HEK293 (cell line): ENCODE data around the gene DHX57.

ENCODE experiments used
- ELK4 ChIP-seq: IDR thresholded peaks from 2 replicates; pipeline ENCODE4 v1.6.1; 2011; ENCODE audit warnings: mild to moderate bottlenecking, low read depth, low read length, borderline replicate concordance
- ZFP3 ChIP-seq: fragments of 450-650 bp; formaldehyde crosslinking; IDR thresholded peaks from 2 replicates; pipeline ENCODE4 v1.5.1; 2016; ENCODE audit warnings: low read depth, missing biosample characterization, missing genetic modification characterization

DHX57 gene

DNA sequence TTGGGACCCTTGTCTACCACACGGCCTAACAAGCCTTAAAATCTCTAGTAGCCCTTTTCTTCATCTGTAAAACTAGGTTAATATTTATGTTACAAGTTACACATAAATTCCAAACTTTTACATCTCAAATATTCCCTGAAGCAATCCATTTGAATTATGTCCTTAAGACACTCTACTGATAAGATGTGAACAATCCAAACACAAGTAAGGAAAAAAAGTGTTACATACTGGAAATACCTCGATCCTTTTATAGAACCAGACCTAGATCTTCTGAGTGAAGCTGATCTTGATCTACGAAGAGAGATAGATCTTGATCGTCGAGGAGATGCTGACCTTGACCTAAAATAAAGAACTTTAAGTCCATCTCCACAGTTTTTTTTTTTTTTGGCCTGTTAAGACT, 127.9 kb downstream of the DHX57 start (continued):
- TF ChIP-seq ELK4 (no peak), ZFP3 (tag by site-specific recombination) (no peak)
